Myocyte (in vitro differentiated cells): ENCODE data around the gene WRNIP1. TPM values are rescaled to one million over a fixed set of nuclear protein-coding genes. Genes with fewer than 3 reads are reported as not detected.
"Not testable (repeated sequence)": the region's sequence is repeated elsewhere in the genome, so short reads cannot be mapped to it uniquely, and the experiment has no call there.

Experiments used
- DNase-seq: peaks from one replicate; pipeline ENCODE4 v3.0.0-alpha.2; 2012; ENCODE audit warnings: low read depth
- total RNA-seq: library from RNA; depleted of rRNA; stranded (reverse); fragments of >200 nt; gene quantifications from 2 replicates; pipeline ENCODE4 v1.2.3, GENCODE V29; 2014

WRNIP1 gene
- total RNA-seq, 1 donor from 2014 or later: 105 TPM

DNA sequence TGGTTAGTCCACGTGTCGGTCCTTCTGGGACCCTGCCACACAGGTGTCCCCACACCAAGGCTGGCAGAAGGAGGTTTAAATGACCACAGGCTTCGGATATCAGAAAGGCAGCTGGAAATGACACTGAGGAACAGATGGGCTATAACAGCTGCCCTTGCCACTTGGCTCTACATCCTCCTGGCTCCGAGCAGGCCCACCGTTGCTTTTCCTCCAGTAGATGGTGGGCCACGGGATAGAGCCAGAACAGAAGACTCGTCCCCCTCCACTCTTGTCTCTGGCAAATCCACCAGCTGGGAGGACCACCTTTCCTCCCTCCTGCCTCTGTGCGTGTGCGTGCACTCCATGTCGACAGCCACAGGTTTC is 17.6 kb downstream of the WRNIP1 start:
- DNase-seq: peak; percentile 94

- peak; percentile 88 for DNase-seq
Measured at GRCh38 chr6:2783188-2783963, 18.2 kb downstream of the WRNIP1 start.

DNA sequence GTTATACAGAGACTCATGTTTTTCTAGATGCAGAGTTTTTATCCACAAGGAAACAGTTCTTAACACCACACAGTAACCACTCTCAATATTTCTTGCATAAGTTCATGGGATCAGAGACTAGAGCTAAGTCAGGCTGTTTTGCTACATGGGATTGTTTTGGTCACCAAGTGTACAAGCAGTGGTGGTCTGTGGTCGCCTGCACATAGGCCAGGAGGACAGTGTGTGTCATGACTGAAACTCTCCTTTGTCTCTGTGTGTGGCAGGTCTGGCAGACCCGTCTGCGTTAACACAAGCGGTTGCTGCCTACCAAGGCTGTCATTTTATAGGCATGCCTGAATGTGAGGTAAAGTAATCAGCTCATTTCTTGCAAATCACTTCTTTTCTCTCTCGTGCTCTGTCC is 18.9 kb downstream of the WRNIP1 start:
- peak; percentile 78 for DNase-seq

GRCh38 chr6:2784930-2785329 is 19.7 kb downstream of the WRNIP1 start:
- no peak for DNase-seq

GRCh38 chr6:2786269-2786668 is 21.1 kb downstream of the WRNIP1 start:
- DNase-seq: no peak

GRCh38 chr6:2790588-2791449 is 25.6 kb downstream of the WRNIP1 start:
- peak; percentile 85 for DNase-seq

DNA sequence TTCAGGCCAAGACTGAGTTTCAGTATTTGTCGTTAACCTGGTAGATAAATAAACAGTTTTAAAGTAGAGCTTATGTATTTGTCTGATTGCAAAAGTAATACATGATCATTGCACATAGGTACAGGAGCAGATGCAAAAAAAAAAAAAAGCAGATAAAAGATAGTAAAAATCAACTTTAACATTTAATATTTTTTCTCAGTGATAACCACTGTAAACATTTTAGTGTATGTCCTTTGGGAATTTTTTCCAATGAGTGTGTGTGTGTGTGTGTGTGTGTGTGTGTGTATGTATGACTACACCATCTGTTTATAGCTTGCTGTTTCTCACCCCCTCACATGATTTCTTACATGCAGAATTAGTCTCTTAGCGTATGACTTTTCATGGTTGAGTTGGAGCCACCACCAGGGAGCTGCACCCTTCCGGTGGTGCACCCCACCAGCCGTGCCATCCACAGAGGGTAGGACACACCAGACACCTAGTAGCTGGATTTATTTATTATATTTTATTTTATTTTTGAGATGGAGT is 26.3 kb downstream of the WRNIP1 start:
- no peak for DNase-seq

- DNase-seq: no peak
Measured at GRCh38 chr6:2792330-2793110, 27.3 kb downstream of the WRNIP1 start.

GRCh38 chr6:2793534-2794151 is 28.4 kb downstream of the WRNIP1 start:
- no peak for DNase-seq

DNA sequence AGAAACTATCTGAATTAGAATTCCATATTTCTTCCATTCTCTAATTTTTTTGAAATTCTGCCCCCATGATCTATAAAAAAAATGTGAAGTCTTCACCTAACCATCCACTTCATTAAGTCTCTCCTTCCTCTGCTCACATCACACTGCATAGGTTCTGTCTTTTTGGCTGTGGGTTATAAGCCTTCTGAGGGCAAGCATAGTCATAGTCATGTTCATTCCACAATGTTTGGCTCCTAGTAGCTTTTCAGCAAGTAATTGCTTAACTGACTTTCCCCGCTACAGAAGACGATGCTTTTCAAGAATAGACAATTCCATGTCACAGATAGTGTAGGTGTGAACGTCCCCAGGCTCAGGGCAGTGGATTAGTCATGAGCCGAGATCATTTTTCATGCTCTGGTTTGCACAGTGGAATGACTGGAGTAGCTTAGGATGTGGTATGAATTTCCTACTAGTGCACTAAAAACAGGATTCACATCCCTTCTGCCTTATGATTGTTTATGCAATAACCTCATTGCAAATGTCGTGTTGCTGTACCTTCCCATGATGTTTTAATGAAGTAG is 29.1 kb downstream of the WRNIP1 start:
- no peak for DNase-seq

DNA sequence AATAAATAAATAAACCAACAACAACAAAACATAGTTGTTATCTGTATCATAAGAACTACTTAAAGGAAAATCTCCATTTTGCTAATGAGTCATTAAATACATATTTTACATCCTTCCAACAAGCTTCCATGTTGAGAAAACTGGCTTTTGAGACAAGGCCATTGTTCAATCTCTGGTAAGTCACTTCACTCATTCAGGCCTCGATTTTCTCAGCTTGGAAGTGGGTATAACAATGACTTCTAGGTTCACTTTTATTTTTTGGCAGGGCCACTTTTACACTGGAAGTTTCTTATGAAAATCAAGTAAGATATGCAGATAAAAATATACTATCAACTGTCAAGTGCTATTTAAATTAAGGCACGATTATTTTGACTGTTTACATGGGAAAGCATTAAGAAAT is 30.0 kb downstream of the WRNIP1 start:
- no peak for DNase-seq

GRCh38 chr6:2795956-2796355 is 30.8 kb downstream of the WRNIP1 start:
- no peak for DNase-seq

DNA sequence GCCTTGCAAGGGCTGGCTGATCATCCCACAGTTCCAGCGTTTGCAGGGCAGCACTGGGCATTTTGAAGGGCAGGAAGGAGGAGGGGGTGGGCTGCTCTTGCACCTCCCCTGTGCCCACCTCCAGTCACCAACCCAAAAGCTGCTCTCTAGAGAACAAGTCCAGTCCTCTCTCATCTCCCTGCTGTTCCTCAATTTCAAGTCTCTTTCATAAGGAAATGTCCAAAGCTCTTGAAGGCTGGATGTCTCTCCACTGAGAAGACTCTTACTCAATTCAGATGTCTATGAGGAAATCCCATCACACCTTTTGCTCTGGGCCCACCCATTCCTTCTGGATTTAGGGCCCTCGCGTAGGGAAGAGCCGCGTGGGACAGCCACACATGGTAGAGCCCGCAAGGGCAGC is 31.7 kb downstream of the WRNIP1 start:
- DNase-seq: no peak

- DNase-seq: peak; percentile 64
Measured at GRCh38 chr6:2797564-2798031, 32.4 kb downstream of the WRNIP1 start.

DNA sequence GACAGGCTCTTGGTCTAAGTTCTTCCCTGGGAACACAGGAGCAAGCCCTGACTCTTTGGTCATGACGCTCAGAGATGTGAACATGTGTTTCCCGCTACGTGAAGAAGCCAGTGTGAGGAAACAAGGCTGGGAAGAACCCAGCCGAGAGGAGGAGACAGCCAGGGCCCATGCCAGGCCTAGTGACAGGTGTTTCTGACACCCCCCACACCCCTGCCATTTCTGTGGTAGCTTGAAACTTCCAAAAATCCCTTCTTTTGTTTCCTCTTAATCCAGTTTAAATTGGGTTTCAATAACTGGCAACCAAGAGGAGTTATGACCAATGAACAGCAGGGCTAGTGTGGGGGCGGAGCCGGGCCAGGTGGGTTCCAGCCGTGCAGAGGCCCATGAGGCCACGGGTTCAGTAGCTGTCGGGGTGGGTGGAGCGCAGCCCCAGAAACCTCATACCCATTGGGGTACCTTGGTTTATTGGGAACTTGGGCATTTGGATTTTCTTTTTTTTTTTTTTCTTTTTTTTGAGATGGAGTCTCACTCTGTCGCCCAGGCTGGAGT is 33.5 kb downstream of the WRNIP1 start:
- peak; percentile 45 for DNase-seq

GRCh38 chr6:2799936-2800527 is 34.8 kb downstream of the WRNIP1 start:
- DNase-seq: peak; percentile 54

- DNase-seq: no peak
Measured at GRCh38 chr6:2800552-2801316, 35.5 kb downstream of the WRNIP1 start.

DNA sequence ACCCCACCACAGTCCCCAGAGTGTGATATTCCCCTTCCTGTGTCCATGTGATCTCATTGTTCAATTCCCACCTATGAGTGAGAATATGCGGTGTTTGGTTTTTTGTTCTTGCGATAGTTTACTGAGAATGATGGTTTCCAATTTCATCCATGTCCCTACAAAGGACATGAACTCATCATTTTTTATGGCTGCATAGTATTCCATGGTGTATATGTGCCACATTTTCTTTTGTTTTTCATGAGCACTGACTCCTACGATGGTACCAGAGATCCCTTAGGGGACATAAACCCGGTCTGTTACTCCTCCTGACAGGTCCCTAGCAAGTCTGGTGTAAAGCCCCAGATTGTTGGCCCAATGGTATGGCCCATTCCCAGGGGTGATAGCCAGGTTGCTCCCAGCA is 36.5 kb downstream of the WRNIP1 start:
- DNase-seq: not testable (repeated sequence)

DNA sequence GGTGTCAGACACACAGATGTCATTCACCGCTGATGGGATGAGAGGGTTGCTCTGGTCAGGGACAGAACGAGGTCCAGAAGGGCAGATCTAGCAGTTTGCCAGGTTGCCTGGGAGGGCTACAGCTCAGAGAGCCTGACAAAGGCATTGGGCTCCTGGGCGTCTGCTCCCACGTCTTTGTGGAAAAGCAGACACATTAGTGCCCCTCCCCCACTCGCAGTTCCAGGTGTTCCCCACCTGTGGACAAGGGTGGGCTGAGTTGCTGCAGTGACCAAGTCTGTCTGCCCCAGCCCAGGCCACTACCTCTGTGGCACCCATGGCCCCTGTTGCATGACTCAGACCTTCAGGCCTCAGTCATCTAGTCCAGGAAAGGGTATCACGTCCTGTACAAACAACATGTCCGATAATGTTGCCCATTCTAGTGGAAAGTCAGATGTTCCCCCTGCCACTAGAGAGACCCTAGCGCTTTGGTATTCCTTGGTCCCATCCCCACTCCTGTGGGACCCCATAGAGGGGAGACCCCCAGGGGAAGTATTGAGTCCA is 37.4 kb downstream of the WRNIP1 start:
- no peak for DNase-seq
